ENCODE measurements around the gene DSN1.

The DSN1 gene

GRCh38 chr20:36745927-36746659, 27.5 kb downstream of the DSN1 start, which contains the start of gene NDRG3:
TSS of gene NDRG3 (minus strand) at chr20:36746090. CDS start at chr20:36721735, 24,355 bp downstream.
- peak; percentile 76 to 89 (median 81) for DNase-seq

- DNase-seq = no peak
Observed at GRCh38 chr20:36745234-36745926, 28.2 kb downstream of the DSN1 start.

- DNase-seq = no peak
Observed at GRCh38 chr20:36744764-36745191, 28.8 kb downstream of the DSN1 start.

- no peak for DNase-seq
Observed at GRCh38 chr20:36744243-36744642, 29.3 kb downstream of the DSN1 start.

- DNase-seq = no peak
Observed at GRCh38 chr20:36742558-36742957, 31.0 kb downstream of the DSN1 start.

- DNase-seq = no peak
Observed at GRCh38 chr20:36741072-36741471, 32.5 kb downstream of the DSN1 start.

- no peak for DNase-seq
Observed at GRCh38 chr20:36737183-36737499, 36.4 kb downstream of the DSN1 start.

- DNase-seq = no peak
Observed at GRCh38 chr20:36736451-36737182, 36.9 kb downstream of the DSN1 start.

GRCh38 chr20:36732456-36732855, 41.1 kb downstream of the DSN1 start:
- no peak for DNase-seq

GRCh38 chr20:36728986-36729385, 44.6 kb downstream of the DSN1 start:
- DNase-seq = no peak

GRCh38 chr20:36726168-36726567, 47.4 kb downstream of the DSN1 start:
- no peak for DNase-seq

GRCh38 chr20:36720510-36720909, 53.1 kb downstream of the DSN1 start:
- no peak for DNase-seq

- no peak for DNase-seq
Observed at GRCh38 chr20:36717657-36718056, 55.9 kb downstream of the DSN1 start.

GRCh38 chr20:36717021-36717420, 56.5 kb downstream of the DSN1 start:
- DNase-seq = no peak

GRCh38 chr20:36712775-36713174, 60.8 kb downstream of the DSN1 start:
- no peak for DNase-seq

GRCh38 chr20:36709126-36709525, 64.4 kb downstream of the DSN1 start:
- no peak for DNase-seq

GRCh38 chr20:36703530-36703929, 70.0 kb downstream of the DSN1 start:
- DNase-seq = no peak
